HepG2 (cell line): ENCODE data around the gene CFAP46. TPM values are rescaled to one million over a fixed set of nuclear protein-coding genes. Genes with fewer than 3 reads are reported as not detected.

Experiments used
- ATAC-seq: fragments of 200-7000 bp; cut with Tn5 transposase; 3 replicates; pipeline ENCODE4 v1.9.1; 2020; ENCODE audit warnings: mild to moderate bottlenecking, moderate library complexity
- BruUV-seq: library from RNA; stranded (reverse); fragments of 400-500 nt; replicated peaks from 2 replicates; lab custom pipeline; 2021; lab: Mats Ljungman, UMichigan
- CTCF ChIA-PET: fragments of 300-600 bp; formaldehyde crosslinking; extraction: SDS; loops from one replicate; lab custom pipeline; 2021; ENCODE audit warnings: low total read pairs, inconsistent platforms, low intra/inter-chr PET ratio; lab: Yijun Ruan, JAX
- POLR2A ChIA-PET: fragments of 350-600 bp; sonication (Branson Sonifier 250); formaldehyde crosslinking; loops from one replicate; lab custom pipeline; 2020; ENCODE audit warnings: antibody characterized with exemption, inconsistent platforms; lab: Yijun Ruan, JAX
- DNase-seq: peaks from one replicate; pipeline ENCODE4 v3.0.0-alpha.2; 2015; ENCODE audit warnings: low spot score
- FAIRE-seq: peaks from 3 replicates; lab custom pipeline; 2011; peaks lifted over from hg19 to GRCh38; lab: Jason Lieb, UNC
- H2AFZ ChIP-seq: one replicate; pipeline ENCODE4 v1.6.1; 2011; ENCODE audit warnings: low read length, inconsistent platforms
- H3K27ac ChIP-seq: fragments of 300-600 bp; 3 replicates; pipeline ENCODE4 v1.8.0; 2011; ENCODE audit warnings: mixed run types, mild to moderate bottlenecking, mixed read lengths, low read length, inconsistent platforms; ENCODE audit not compliant: insufficient read depth; ENCODE audit errors: extremely low read length
- H3K27me3 ChIP-seq, 2 experiments: fragments of 200-600 bp in 1 of 2; 2 replicates in 1 of 2; 3 replicates in 1 of 2; pipeline versions ENCODE4 v1.6.0 to v1.8.0; 2011; ENCODE audit warnings: low read length in 2 of 2, mild to moderate bottlenecking in 2 of 2, moderate library complexity in 2 of 2, inconsistent platforms in 1 of 2; ENCODE audit not compliant: insufficient read depth in 2 of 2, control insufficient read depth in 1 of 2
- H3K36me3 ChIP-seq, 2 experiments: fragments of 200-600 bp in 1 of 2; replicated peaks in 1 of 2; 2 replicates in 1 of 2; 3 replicates in 1 of 2; pipeline versions ENCODE4 v1.5.1 to v1.8.0; 2011; ENCODE audit warnings: low read length in 2 of 2, inconsistent platforms in 1 of 2; ENCODE audit not compliant: insufficient read depth in 2 of 2, control insufficient read depth in 1 of 2
- H3K4me1 ChIP-seq: 2 replicates; pipeline ENCODE4 v1.5.1; 2012; ENCODE audit warnings: low read length, inconsistent platforms; ENCODE audit not compliant: insufficient read depth
- H3K4me2 ChIP-seq: 2 replicates; pipeline ENCODE4 v1.6.0; 2011; ENCODE audit warnings: low read depth, low read length, inconsistent platforms
- H3K4me3 ChIP-seq, 3 experiments: fragments of 200-600 bp in 1 of 3; sonication (generic), shearing (Covaris generic) in 1 of 3; replicated peaks in 1 of 3; 2 replicates each; pipeline ENCODE4 v1.5.1; 2011 to 2016; ENCODE audit warnings: low read length in 3 of 3, inconsistent platforms in 2 of 3, low read depth in 2 of 3, mild to moderate bottlenecking in 2 of 3, control low read depth in 1 of 3, mixed read lengths in 1 of 3; ENCODE audit not compliant: insufficient read depth in 1 of 3
- H3K79me2 ChIP-seq: one replicate; pipeline ENCODE4 v1.6.1; 2011; ENCODE audit warnings: low read length, inconsistent platforms; ENCODE audit not compliant: insufficient read depth
- H3K9ac ChIP-seq: 2 replicates; pipeline ENCODE4 v1.6.0; 2011; ENCODE audit warnings: mild to moderate bottlenecking, low read depth, low read length, inconsistent platforms; ENCODE audit not compliant: insufficient read depth
- H3K9me3 ChIP-seq: 2 replicates; pipeline ENCODE4 v1.5.1; 2012; ENCODE audit warnings: mild to moderate bottlenecking, low read length
- H4K20me1 ChIP-seq: 2 replicates; pipeline ENCODE4 v1.6.0; 2011; ENCODE audit warnings: inconsistent platforms, mild to moderate bottlenecking, low read length, moderate library complexity; ENCODE audit not compliant: insufficient read depth
- SSRP1 ChIP-seq: IDR thresholded peaks from 2 replicates; pipeline ENCODE4 v1.6.1; 2016; ENCODE audit warnings: control low read depth
- ZNF33A ChIP-seq: sonication (generic); formaldehyde crosslinking; IDR thresholded peaks from 2 replicates; pipeline ENCODE4 v1.5.1; 2020; ENCODE audit warnings: missing genetic modification reagents, mild to moderate bottlenecking, moderate library complexity, borderline replicate concordance
- ZNF33B ChIP-seq: sonication (generic); formaldehyde crosslinking; IDR thresholded peaks from 2 replicates; pipeline ENCODE4 v1.5.1; 2020; ENCODE audit warnings: mild to moderate bottlenecking, missing genetic modification reagents
- WGBS: methylation state at CpG from one replicate; pipeline ENCODE4 v1.1.6; 2017; ENCODE audit warnings: low lambda C conversion rate; 5-methylcytosine and 5-hydroxymethylcytosine counted together
- in situ Hi-C: cut with HindIII; loops from 2 replicates; pipeline ENCODE4 v1.10.0; 2017; ENCODE audit warnings: low pct_unique_long_range_greater_than_20kb; ENCODE audit not compliant: extremely low pct_ligation_motif_present
- intact Hi-C: fragments of 100-400 bp; cut with micrococcal nuclease; formaldehyde crosslinking; loops from one replicate; pipeline ENCODE4 v1.10.0; 2022; ENCODE audit not compliant: unreplicated experiment
- polyA plus RNA-seq, 8 experiments: library from polyadenylated mRNA; depleted of rRNA in 3 of 8; stranded (reverse) in 7 of 8; unstranded in 1 of 8; fragments of >200 nt; fragmentation: Illumina TruSeq in 4 of 8; extraction: Trizol in 4 of 8; gene quantifications; 2 replicates each; pipeline versions ENCODE4 v1.2.1 to v1.2.3, GENCODE V29; 2011 to 2016; ENCODE audit warnings: low read depth in 4 of 8, missing spikeins in 1 of 8, mixed read lengths in 1 of 8; ENCODE audit not compliant: insufficient read depth in 1 of 8
- total RNA-seq, 5 experiments: library from RNA; depleted of rRNA; stranded (reverse); fragments of >200 nt; fragmentation: Illumina TruSeq; extraction: Trizol; gene quantifications; 2 replicates each; pipeline ENCODE4 v1.2.3, GENCODE V29; 2016; ENCODE audit warnings: low read depth in 1 of 5
- TF ChIP-seq, protein P1 (sequence below): sonication (generic); formaldehyde crosslinking; IDR thresholded peaks from 2 replicates; pipeline ENCODE4 v1.4.0; 2020; ENCODE audit warnings: mild to moderate bottlenecking, missing genetic modification reagents, borderline replicate concordance
- TF ChIP-seq, protein P2 (sequence below): sonication (generic); formaldehyde crosslinking; IDR thresholded peaks from 2 replicates; pipeline ENCODE4 v1.8.0; 2022; ENCODE audit warnings: low read depth, missing genetic modification reagents

CFAP46 gene
- total and polyA plus RNA-seq, 2 of the 13 experiments (the other 11 are each of a cell fraction or from before 2014, with no cell fraction given): 0.24 to 0.84 TPM

DNA sequence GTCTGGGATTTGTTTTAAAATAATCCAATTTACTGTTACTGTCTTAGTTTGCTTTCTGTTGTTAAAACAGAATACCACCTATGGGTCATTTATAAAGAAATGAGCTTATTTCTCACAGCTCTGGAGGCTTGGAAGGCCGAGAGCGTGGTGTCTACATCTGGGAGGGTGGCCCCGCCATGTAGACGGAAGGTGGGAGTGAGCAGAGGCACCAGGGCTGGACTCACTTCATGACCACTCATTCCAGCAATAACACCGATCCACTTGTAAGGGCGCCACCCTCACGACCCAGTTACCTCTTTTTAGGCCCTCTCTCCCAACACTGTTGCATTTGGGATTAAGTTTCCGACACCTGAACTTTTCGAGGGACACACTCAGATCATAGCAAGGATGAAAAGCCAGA is 36.2 kb upstream of the CFAP46 start (continued):
- TF ChIP-seq, protein P1, sequence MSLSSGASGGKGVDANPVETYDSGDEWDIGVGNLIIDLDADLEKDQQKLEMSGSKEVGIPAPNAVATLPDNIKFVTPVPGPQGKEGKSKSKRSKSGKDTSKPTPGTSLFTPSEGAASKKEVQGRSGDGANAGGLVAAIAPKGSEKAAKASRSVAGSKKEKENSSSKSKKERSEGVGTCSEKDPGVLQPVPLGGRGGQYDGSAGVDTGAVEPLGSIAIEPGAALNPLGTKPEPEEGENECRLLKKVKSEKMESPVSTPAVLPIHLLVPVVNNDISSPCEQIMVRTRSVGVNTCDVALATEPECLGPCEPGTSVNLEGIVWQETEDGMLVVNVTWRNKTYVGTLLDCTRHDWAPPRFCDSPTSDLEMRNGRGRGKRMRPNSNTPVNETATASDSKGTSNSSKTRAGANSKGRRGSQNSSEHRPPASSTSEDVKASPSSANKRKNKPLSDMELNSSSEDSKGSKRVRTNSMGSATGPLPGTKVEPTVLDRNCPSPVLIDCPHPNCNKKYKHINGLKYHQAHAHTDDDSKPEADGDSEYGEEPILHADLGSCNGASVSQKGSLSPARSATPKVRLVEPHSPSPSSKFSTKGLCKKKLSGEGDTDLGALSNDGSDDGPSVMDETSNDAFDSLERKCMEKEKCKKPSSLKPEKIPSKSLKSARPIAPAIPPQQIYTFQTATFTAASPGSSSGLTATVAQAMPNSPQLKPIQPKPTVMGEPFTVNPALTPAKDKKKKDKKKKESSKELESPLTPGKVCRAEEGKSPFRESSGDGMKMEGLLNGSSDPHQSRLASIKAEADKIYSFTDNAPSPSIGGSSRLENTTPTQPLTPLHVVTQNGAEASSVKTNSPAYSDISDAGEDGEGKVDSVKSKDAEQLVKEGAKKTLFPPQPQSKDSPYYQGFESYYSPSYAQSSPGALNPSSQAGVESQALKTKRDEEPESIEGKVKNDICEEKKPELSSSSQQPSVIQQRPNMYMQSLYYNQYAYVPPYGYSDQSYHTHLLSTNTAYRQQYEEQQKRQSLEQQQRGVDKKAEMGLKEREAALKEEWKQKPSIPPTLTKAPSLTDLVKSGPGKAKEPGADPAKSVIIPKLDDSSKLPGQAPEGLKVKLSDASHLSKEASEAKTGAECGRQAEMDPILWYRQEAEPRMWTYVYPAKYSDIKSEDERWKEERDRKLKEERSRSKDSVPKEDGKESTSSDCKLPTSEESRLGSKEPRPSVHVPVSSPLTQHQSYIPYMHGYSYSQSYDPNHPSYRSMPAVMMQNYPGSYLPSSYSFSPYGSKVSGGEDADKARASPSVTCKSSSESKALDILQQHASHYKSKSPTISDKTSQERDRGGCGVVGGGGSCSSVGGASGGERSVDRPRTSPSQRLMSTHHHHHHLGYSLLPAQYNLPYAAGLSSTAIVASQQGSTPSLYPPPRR (CRISPR knock-in tag): no peak
- TF ChIP-seq ZNF33A (CRISPR knock-in tag): no peak
- no peak for TF ChIP-seq ZNF33B (CRISPR knock-in tag)
- TF ChIP-seq, protein P2, sequence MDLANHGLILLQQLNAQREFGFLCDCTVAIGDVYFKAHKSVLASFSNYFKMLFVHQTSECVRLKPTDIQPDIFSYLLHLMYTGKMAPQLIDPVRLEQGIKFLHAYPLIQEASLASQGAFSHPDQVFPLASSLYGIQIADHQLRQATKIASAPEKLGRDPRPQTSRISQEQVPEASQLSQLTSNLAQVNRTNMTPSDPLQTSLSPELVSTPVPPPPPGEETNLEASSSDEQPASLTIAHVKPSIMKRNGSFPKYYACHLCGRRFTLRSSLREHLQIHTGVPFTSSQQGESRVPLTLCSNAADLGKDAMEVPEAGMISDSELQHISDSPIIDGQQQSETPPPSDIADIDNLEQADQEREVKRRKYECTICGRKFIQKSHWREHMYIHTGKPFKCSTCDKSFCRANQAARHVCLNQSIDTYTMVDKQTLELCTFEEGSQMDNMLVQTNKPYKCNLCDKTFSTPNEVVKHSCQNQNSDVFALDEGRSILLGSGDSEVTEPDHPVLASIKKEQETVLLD: no peak

DNA sequence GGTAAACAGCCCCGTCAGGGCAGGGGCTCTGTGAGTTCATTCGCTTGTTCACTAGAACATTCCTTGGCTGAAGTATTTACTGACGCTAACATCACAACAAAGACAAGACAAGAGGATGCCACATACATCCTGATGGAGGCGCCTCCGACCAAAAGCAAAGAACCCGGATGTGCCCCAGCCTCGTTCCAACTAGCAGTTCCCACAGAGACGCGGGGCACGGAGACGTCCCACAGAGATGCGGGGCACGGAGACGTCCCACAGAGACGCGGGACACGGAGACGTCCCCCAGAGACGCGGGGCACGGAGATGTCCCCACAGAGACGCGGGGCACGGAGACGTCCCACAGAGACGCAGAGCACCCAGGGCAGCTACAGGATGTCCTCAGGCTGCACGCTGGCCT is 35.4 kb upstream of the CFAP46 start:
- in situ Hi-C loops: no loop called here
- POLR2A ChIA-PET: no interaction called here
- 0 out of 2 replicates have a peak, but pooled peaks cover 5% of the 10 kb centered on the region for H4K20me1 ChIP-seq
- intact Hi-C loops: no loop called here
- H3K36me3 ChIP-seq: no peaks in the 10 kb centered on the region
- no peak overlapping the region for H3K4me2 ChIP-seq
- DNase-seq (no peak), FAIRE-seq (no peak)
- no TSS peak for BruUV-seq
- H3K27me3 ChIP-seq: peaks cover 26 to 76% of the 10 kb centered on the region in 2 experiments; a peak in 4 of 5 replicates
- TF ChIP-seq SSRP1 (CRISPR knock-in tag): no peak
- TF ChIP-seq, all 625 proteins: peak for 0
- ATAC-seq: no peak
- H3K27ac ChIP-seq: no peak overlapping the region
- H3K4me3 ChIP-seq: no peak overlapping the region
- WGBS: 51% methylated on average over 21 of the region's 27 CpGs
- no peaks in the 10 kb centered on the region for H3K79me2 ChIP-seq
- no peaks in the 10 kb centered on the region for H3K9me3 ChIP-seq
- H3K4me1 ChIP-seq: no peaks in the 10 kb centered on the region
- no peak overlapping the region for H3K9ac ChIP-seq
- CTCF ChIA-PET: no interaction called here
- H2AFZ ChIP-seq: no peak overlapping the region
